Pancreas (tissue), 10 donors: ENCODE measurements around the gene DBP. TPM values are rescaled to one million over a fixed set of nuclear protein-coding genes. Genes with fewer than 3 reads are reported as not detected.

Experiments used
- ATAC-seq, 4 donors: fragments of 200-7000 bp; cut with Tn5 transposase; one replicate each; pipeline versions ENCODE4 v1.8.0 to v1.9.1; 2020; ENCODE audit warnings: mild to moderate bottlenecking in 4 of 4, moderate library complexity in 4 of 4
- DNase-seq, 6 donors: peaks; one replicate each; pipeline ENCODE4 v3.0.0-alpha.2; 2020
- FAIRE-seq: peaks from 2 replicates; lab custom pipeline; 2012; peaks lifted over from hg19 to GRCh38; lab: Jason Lieb, UNC
- H3K27ac ChIP-seq, 4 donors: fragments of 200-600 bp; sonication (generic); 1 replicate in 3 of 4; 2 replicates in 1 of 4; pipeline versions ENCODE4 v1.5.0 to v1.8.0; 2020
- H3K27me3 ChIP-seq, 4 donors: fragments of 200-600 bp; one replicate each; pipeline ENCODE4 v1.8.0; 2021
- H3K36me3 ChIP-seq, 3 donors: fragments of 200-600 bp; sonication (generic) in 1 of 3; one replicate each; pipeline versions ENCODE4 v1.5.0 to v1.8.0; 2020 to 2021
- H3K4me1 ChIP-seq, 3 donors: fragments of 200-600 bp; one replicate each; pipeline ENCODE4 v1.8.0; 2021
- H3K4me3 ChIP-seq, 4 donors: fragments of 200-600 bp; sonication (generic) in 2 of 4; one replicate each; pipeline versions ENCODE4 v1.5.0 to v1.8.0; 2020 to 2021
- H3K9me3 ChIP-seq, 4 donors: fragments of 200-600 bp; one replicate each; pipeline ENCODE4 v1.8.0; 2021
- CTCF ChIP-seq, 4 donors: fragments of 200-600 bp; sonication (generic) in 3 of 4; IDR thresholded peaks; one replicate each; pipeline versions ENCODE4 v1.5.0 to v1.8.0; 2021; ENCODE audit warnings: antibody characterized with exemption in 4 of 4
- WGBS, 2 donors: extraction: QIAGEN DNeasy Blood & Tissue Kit; methylation state at CpG; one replicate each; pipeline ENCODE4 v1.1.7; 2013; 5-methylcytosine and 5-hydroxymethylcytosine counted together
- intact Hi-C, 3 donors: fragments of 100-400 bp; cut with DNase I; formaldehyde crosslinking; loops; one replicate each; pipeline versions ENCODE4 v1.11.1 to v1.14.2; 2022
- polyA plus RNA-seq, 2 donors: library from polyadenylated mRNA; stranded (reverse); fragments of 200-250 nt; gene quantifications; one replicate each; pipeline ENCODE4 v1.2.3, GENCODE V29; 2013
- total RNA-seq, 6 donors: library from RNA; stranded (reverse); fragmentation: NEBNext Ultra II Directional in 4 of 6; extraction: Animal tissue kit (Norgen Biotek cat#: 25700) in 4 of 6; gene quantifications; one replicate each; pipeline versions ENCODE4 v1.2.1 to v1.2.4, GENCODE V29; 2021 to 2023
- donor health status: healthy with polysubstance abuse.
- donor health status: DM: no; HTN: no; CAD: no; lungs with moderate emphysema.
- donor health status: DM: no; HTN: no; CAD: no.
- donor health status: control.
- donor health status: control.
- donor health status: Bipolar disorder and iron deficiency.
- donor health status: DM: yes; HTN: yes; CAD: no.
- donor health status: DM: no; HTN: no; CAD: no.
- donor health status: DM: no; HTN: no; CAD: no.
- donor health status: DM: yes; HTN: yes; CAD: no.

DBP gene
- total and polyA plus RNA-seq, 8 donors = 3.3 to 11.4 (median 6.5) TPM

GRCh38 chr19:48603850-48604249 is 33.3 kb downstream of the DBP start:
- no peak overlapping the region for H3K4me3 ChIP-seq
- no peaks in the 10 kb centered on the region for H3K4me1 ChIP-seq
- WGBS, 2 donors = 87 to 93% methylated on average over 9 of the region's 9 CpGs
- intact Hi-C loops = no loop called here
- no peak for ATAC-seq
- no peak overlapping the region for H3K27ac ChIP-seq
- H3K9me3 ChIP-seq = no peaks in the 10 kb centered on the region
- no peak for TF ChIP-seq CTCF (IDR thresholded peaks at IDR 0.05)
- DNase-seq = no peak
- FAIRE-seq = no peak
- no peaks in the 10 kb centered on the region for H3K27me3 ChIP-seq
- no peaks in the 10 kb centered on the region for H3K36me3 ChIP-seq

- Histone ChIP-seq H3K27ac (no peak overlapping the region), H3K36me3 (no peaks in the 10 kb centered on the region), H3K4me1 (no peaks in the 10 kb centered on the region), H3K27me3 (no peaks in the 10 kb centered on the region), H3K4me3 (no peak overlapping the region), H3K9me3 (no peaks in the 10 kb centered on the region)
- DNase-seq = no peak
- no peak for ATAC-seq
- no peak for TF ChIP-seq CTCF (IDR thresholded peaks at IDR 0.05)
- FAIRE-seq = no peak
- intact Hi-C loops = no loop called here
- 84 to 91% methylated on average over 39 of the region's 39 CpGs for WGBS, 2 donors
Observed at GRCh38 chr19:48603449-48603848, 33.7 kb downstream of the DBP start.

GRCh38 chr19:48603001-48603400 is 34.2 kb downstream of the DBP start:
- Histone ChIP-seq H3K36me3 (no peaks in the 10 kb centered on the region), H3K27me3 (no peaks in the 10 kb centered on the region), H3K9me3 (no peaks in the 10 kb centered on the region), H3K27ac (no peak overlapping the region), H3K4me1 (no peaks in the 10 kb centered on the region), H3K4me3 (no peak overlapping the region)
- no peak for ATAC-seq
- FAIRE-seq = no peak
- intact Hi-C loops = no loop called here
- WGBS, 2 donors = 67 to 84% methylated on average over 9 of the region's 9 CpGs
- no peak for DNase-seq
- no peak for TF ChIP-seq CTCF (IDR thresholded peaks at IDR 0.05)

GRCh38 chr19:48600679-48601417 is 36.3 kb downstream of the DBP start:
- H3K4me3 ChIP-seq = no peak overlapping the region
- H3K27me3 ChIP-seq = no peaks in the 10 kb centered on the region
- H3K9me3 ChIP-seq = no peaks in the 10 kb centered on the region
- H3K36me3 ChIP-seq = no peaks in the 10 kb centered on the region
- DNase-seq = peak in 1 of 6 donors; percentile 62
- no peak for TF ChIP-seq CTCF (IDR thresholded peaks at IDR 0.05)
- no peak overlapping the region for H3K27ac ChIP-seq
- intact Hi-C loops = no loop called here
- WGBS, 2 donors = 78 to 89% methylated on average over 19 to 21 of the region's 21 CpGs
- FAIRE-seq = no peak
- no peak for ATAC-seq
- H3K4me1 ChIP-seq = no peaks in the 10 kb centered on the region

- TF ChIP-seq CTCF (IDR thresholded peaks at IDR 0.05) = no peak
- ATAC-seq = no peak
- Histone ChIP-seq H3K9me3 (no peaks in the 10 kb centered on the region), H3K27me3 (no peaks in the 10 kb centered on the region), H3K4me1 (no peaks in the 10 kb centered on the region), H3K27ac (no peak overlapping the region), H3K36me3 (no peaks in the 10 kb centered on the region), H3K4me3 (no peak overlapping the region)
- no peak for FAIRE-seq
- WGBS, 2 donors = 51 to 73% methylated on average over 28 to 30 of the region's 30 CpGs
- peak in 1 of 6 donors; percentile 55 for DNase-seq
- intact Hi-C loops = no loop called here
Observed at GRCh38 chr19:48598996-48599700, 38.0 kb downstream of the DBP start.
